ENCODE results near the gene KLHL36. TPM values are rescaled to one million over a fixed set of nuclear protein-coding genes. Genes with fewer than 3 reads are reported as not detected.
"Not testable (repeated sequence)": the region's sequence is repeated elsewhere in the genome, so short reads cannot be mapped to it uniquely, and the experiment has no call there.

Gene KLHL36
- total RNA-seq, 4 donors from 2014 or later: 38.2 to 70.7 (median 52.5) TPM

- H3K27ac ChIP-seq: peak overlapping the region; percentile 62 to 81
- H3K9me3 ChIP-seq: no peaks in the 10 kb centered on the region
- DNase-seq: peak; percentile 40 to 44
- intact Hi-C loops (cut with DNase I; ENCODE audit: low total_unique reads): no loop called here
- TF ChIP-seq POLR2A (IDR thresholded peaks at IDR 0.05): no peak
- no peak for TF ChIP-seq CTCF (IDR thresholded peaks at IDR 0.05)
- H3K36me3 ChIP-seq: no peaks in the 10 kb centered on the region
- H3K4me1 ChIP-seq: no peaks in the 10 kb centered on the region
- H3K4me3 ChIP-seq: peak overlapping the region; percentile 50 to 77
- no peaks in the 10 kb centered on the region for H3K27me3 ChIP-seq
Measured at GRCh38 chr16:84617041-84617790, 31.1 kb upstream of the KLHL36 start.

- H3K27me3 ChIP-seq: no peaks in the 10 kb centered on the region
- no peaks in the 10 kb centered on the region for H3K4me1 ChIP-seq
- no peaks in the 10 kb centered on the region for H3K36me3 ChIP-seq
- peak; percentile 98 for DNase-seq
- H3K4me3 ChIP-seq: peak within 1 kb of the TSS; percentile 50 to 77
- intact Hi-C loops (cut with DNase I; ENCODE audit: low total_unique reads): no loop called here
- TF ChIP-seq CTCF (IDR thresholded peaks at IDR 0.05) (peak in 1 of 4 experiments; percentile 38), POLR2A (IDR thresholded peaks at IDR 0.05) (peak; percentile 94 to 97)
- H3K27ac ChIP-seq: peak within 1 kb of the TSS; percentile 68 to 88
- no peaks in the 10 kb centered on the region for H3K9me3 ChIP-seq
Measured at GRCh38 chr16:84617791-84618580, 30.3 kb upstream of the KLHL36 start, which contains the start of gene COTL1. TSS of gene COTL1 (minus strand) at chr16:84618078. CDS start at chr16:84617914, 164 bp downstream.

GRCh38 chr16:84618581-84619460 lies 29.5 kb upstream of the KLHL36 start:
- DNase-seq: peak; percentile 59 to 67
- intact Hi-C loops (cut with DNase I; ENCODE audit: low total_unique reads): no loop called here
- H3K27ac ChIP-seq: peak overlapping the region; percentile 68 to 88
- no peaks in the 10 kb centered on the region for H3K36me3 ChIP-seq
- no peaks in the 10 kb centered on the region for H3K9me3 ChIP-seq
- no peaks in the 10 kb centered on the region for H3K27me3 ChIP-seq
- H3K4me1 ChIP-seq: no peaks in the 10 kb centered on the region
- H3K4me3 ChIP-seq: peak overlapping the region in 1 of 2 donors; percentile 3
- TF ChIP-seq POLR2A (IDR thresholded peaks at IDR 0.05) (no peak), CTCF (IDR thresholded peaks at IDR 0.05) (peak in 1 of 4 experiments; percentile 4)

GRCh38 chr16:84620913-84621312 lies 27.4 kb upstream of the KLHL36 start:
- not testable (repeated sequence) for H3K27me3 ChIP-seq
- intact Hi-C loops (cut with DNase I; ENCODE audit: low total_unique reads): loop anchor here (5.0 kb wide), 1 partner anchor 109 kb away; no protein-coding TSS in a partner anchor

GRCh38 chr16:84625556-84625955 lies 22.8 kb upstream of the KLHL36 start:
- no peak for DNase-seq
- intact Hi-C loops (cut with DNase I; ENCODE audit: low total_unique reads): no loop called here
- Histone ChIP-seq H3K27ac (no peak overlapping the region), H3K36me3 (no peaks in the 10 kb centered on the region), H3K27me3 (no peaks in the 10 kb centered on the region), H3K4me3 (no peak overlapping the region), H3K9me3 (no peaks in the 10 kb centered on the region), H3K4me1 (no peaks in the 10 kb centered on the region)
- no peak for TF ChIP-seq CTCF (IDR thresholded peaks at IDR 0.05)
- no peak for TF ChIP-seq POLR2A (IDR thresholded peaks at IDR 0.05)

More at GRCh38 chr16:84620913-84621312, 27.4 kb upstream of the KLHL36 start:
- H3K36me3 ChIP-seq, H3K9me3 ChIP-seq, H3K27ac ChIP-seq, H3K4me1 ChIP-seq, H3K4me3 ChIP-seq, DNase-seq: not testable (repeated sequence)

Data from uterus (tissue), 4 donors.